ENCODE data around the gene PROCA1. TPM values are rescaled to one million over a fixed set of nuclear protein-coding genes. Genes with fewer than 3 reads are reported as not detected.

PROCA1 gene
- total and polyA plus RNA-seq, 2 of the 8 experiments (the other 6 are each of a cell fraction or from before 2014, with no cell fraction given) = 21.2 to 26.3 TPM

DNA sequence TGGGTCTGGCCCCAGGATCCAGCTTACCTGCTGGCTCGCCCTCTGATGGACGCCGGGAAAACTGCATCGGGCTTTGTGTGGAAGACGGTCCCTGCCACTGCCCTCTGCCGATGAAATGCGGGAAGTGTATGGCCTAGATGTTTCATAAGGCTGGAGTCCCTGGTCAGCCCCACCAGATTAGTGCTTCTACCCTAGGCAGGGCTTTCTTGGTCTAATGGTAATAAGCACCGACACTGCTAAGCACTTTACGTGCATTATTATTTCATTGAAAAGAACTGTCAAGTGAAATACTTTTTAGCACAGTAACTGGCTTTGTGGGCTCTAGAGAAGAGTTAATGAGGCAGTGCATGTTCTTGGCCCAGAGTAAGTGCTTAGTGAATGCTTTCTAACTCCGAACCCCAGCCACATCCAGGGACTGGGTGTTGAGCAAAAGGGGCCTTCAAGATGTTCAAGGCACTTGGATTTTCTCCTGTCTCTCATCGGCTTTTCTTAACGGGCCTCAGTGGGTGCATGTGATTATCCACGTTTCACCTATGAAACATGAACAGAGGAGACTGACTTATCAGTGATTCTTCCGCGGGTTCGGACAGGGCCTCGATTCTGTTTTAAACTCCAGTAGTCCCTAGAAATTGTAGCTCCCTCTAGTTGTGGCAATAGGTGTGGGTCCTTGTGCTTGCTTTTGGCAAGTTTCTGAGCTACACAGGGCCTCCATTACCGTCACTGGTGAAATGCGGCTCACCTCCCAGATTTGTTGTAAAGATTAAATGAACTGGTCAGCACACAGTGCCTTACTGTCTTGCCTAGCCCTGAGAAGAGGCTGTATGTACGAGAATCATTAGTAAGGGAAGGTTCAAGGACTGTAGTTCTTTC is 38.7 kb upstream of the PROCA1 start (continued):
- TF ChIP-seq, protein P1, sequence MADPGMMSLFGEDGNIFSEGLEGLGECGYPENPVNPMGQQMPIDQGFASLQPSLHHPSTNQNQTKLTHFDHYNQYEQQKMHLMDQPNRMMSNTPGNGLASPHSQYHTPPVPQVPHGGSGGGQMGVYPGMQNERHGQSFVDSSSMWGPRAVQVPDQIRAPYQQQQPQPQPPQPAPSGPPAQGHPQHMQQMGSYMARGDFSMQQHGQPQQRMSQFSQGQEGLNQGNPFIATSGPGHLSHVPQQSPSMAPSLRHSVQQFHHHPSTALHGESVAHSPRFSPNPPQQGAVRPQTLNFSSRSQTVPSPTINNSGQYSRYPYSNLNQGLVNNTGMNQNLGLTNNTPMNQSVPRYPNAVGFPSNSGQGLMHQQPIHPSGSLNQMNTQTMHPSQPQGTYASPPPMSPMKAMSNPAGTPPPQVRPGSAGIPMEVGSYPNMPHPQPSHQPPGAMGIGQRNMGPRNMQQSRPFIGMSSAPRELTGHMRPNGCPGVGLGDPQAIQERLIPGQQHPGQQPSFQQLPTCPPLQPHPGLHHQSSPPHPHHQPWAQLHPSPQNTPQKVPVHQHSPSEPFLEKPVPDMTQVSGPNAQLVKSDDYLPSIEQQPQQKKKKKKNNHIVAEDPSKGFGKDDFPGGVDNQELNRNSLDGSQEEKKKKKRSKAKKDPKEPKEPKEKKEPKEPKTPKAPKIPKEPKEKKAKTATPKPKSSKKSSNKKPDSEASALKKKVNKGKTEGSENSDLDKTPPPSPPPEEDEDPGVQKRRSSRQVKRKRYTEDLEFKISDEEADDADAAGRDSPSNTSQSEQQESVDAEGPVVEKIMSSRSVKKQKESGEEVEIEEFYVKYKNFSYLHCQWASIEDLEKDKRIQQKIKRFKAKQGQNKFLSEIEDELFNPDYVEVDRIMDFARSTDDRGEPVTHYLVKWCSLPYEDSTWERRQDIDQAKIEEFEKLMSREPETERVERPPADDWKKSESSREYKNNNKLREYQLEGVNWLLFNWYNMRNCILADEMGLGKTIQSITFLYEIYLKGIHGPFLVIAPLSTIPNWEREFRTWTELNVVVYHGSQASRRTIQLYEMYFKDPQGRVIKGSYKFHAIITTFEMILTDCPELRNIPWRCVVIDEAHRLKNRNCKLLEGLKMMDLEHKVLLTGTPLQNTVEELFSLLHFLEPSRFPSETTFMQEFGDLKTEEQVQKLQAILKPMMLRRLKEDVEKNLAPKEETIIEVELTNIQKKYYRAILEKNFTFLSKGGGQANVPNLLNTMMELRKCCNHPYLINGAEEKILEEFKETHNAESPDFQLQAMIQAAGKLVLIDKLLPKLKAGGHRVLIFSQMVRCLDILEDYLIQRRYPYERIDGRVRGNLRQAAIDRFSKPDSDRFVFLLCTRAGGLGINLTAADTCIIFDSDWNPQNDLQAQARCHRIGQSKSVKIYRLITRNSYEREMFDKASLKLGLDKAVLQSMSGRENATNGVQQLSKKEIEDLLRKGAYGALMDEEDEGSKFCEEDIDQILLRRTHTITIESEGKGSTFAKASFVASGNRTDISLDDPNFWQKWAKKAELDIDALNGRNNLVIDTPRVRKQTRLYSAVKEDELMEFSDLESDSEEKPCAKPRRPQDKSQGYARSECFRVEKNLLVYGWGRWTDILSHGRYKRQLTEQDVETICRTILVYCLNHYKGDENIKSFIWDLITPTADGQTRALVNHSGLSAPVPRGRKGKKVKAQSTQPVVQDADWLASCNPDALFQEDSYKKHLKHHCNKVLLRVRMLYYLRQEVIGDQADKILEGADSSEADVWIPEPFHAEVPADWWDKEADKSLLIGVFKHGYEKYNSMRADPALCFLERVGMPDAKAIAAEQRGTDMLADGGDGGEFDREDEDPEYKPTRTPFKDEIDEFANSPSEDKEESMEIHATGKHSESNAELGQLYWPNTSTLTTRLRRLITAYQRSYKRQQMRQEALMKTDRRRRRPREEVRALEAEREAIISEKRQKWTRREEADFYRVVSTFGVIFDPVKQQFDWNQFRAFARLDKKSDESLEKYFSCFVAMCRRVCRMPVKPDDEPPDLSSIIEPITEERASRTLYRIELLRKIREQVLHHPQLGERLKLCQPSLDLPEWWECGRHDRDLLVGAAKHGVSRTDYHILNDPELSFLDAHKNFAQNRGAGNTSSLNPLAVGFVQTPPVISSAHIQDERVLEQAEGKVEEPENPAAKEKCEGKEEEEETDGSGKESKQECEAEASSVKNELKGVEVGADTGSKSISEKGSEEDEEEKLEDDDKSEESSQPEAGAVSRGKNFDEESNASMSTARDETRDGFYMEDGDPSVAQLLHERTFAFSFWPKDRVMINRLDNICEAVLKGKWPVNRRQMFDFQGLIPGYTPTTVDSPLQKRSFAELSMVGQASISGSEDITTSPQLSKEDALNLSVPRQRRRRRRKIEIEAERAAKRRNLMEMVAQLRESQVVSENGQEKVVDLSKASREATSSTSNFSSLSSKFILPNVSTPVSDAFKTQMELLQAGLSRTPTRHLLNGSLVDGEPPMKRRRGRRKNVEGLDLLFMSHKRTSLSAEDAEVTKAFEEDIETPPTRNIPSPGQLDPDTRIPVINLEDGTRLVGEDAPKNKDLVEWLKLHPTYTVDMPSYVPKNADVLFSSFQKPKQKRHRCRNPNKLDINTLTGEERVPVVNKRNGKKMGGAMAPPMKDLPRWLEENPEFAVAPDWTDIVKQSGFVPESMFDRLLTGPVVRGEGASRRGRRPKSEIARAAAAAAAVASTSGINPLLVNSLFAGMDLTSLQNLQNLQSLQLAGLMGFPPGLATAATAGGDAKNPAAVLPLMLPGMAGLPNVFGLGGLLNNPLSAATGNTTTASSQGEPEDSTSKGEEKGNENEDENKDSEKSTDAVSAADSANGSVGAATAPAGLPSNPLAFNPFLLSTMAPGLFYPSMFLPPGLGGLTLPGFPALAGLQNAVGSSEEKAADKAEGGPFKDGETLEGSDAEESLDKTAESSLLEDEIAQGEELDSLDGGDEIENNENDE (IDR thresholded peaks at IDR 0.05; ENCODE audit: insufficient replicate concordance, low read length) = no peak
- TF ChIP-seq TCF12 (IDR thresholded peaks at IDR 0.05; ENCODE audit: low read depth, low read length) (0 out of 2 replicates have a peak, but pooled peaks have one; percentile 16), BRCA1 (IDR thresholded peaks at IDR 0.05; ENCODE audit: low read depth, low read length) (no peak), SP4 (IDR thresholded peaks at IDR 0.05; ENCODE audit: low read length) (no peak; the same call in 1 of the 2 replicates), SAP30 (IDR thresholded peaks at IDR 0.05; ENCODE audit: insufficient read depth, insufficient replicate concordance, low read length) (no peak), JUND (IDR thresholded peaks at IDR 0.05; ENCODE audit: low read length) (peak; percentile 68), RXRA (IDR thresholded peaks at IDR 0.05; ENCODE audit: insufficient read depth, low read depth, low read length) (no peak)
- TF ChIP-seq, protein P2, sequence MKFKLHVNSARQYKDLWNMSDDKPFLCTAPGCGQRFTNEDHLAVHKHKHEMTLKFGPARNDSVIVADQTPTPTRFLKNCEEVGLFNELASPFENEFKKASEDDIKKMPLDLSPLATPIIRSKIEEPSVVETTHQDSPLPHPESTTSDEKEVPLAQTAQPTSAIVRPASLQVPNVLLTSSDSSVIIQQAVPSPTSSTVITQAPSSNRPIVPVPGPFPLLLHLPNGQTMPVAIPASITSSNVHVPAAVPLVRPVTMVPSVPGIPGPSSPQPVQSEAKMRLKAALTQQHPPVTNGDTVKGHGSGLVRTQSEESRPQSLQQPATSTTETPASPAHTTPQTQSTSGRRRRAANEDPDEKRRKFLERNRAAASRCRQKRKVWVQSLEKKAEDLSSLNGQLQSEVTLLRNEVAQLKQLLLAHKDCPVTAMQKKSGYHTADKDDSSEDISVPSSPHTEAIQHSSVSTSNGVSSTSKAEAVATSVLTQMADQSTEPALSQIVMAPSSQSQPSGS (IDR thresholded peaks at IDR 0.05; ENCODE audit: low read length) = 0 out of 2 replicates have a peak, but pooled peaks have one; percentile 68
